PC-3 (cell line): ENCODE data around the gene SRGAP1.

Experiments
- EZH2 ChIP-seq: fragments of 300-600 bp; sonication (generic); IDR thresholded peaks from one replicate; pipeline ENCODE4 v1.6.1; 2017; ENCODE audit warnings: antibody characterized with exemption, mild to moderate bottlenecking, low read length; ENCODE audit not compliant: unreplicated experiment
- TF ChIP-seq, protein P1 (sequence below): fragments of 300-600 bp; sonication (generic); conservative IDR thresholded peaks from 2 replicates; pipeline ENCODE4 v1.5.1; 2017; ENCODE audit warnings: antibody characterized with exemption, low read depth, mild to moderate bottlenecking, low read length

DNA sequence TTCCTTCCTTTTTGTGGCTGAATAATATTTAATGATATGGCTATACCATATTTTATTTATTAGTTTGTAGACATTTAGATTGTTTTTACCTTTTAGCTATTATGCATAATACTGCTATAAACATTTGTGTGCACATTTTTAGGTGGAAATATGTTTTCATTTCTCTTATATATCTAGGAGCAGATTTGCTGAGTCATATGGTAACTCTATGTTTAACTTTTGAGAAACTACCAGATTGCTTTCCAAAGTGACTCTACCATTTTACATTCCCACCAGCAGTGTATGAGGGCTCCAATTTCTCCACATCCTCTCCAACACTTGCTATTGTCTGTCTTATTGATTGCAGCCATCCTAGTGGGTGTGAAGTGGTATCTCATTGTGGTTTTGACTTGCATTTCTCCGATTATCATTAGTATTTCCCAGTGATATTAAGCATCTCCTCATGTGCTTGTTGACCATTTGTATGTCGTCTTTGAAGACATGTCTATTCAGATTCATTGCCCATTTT, 217.4 kb downstream of the SRGAP1 start:
- TF ChIP-seq, protein P1, sequence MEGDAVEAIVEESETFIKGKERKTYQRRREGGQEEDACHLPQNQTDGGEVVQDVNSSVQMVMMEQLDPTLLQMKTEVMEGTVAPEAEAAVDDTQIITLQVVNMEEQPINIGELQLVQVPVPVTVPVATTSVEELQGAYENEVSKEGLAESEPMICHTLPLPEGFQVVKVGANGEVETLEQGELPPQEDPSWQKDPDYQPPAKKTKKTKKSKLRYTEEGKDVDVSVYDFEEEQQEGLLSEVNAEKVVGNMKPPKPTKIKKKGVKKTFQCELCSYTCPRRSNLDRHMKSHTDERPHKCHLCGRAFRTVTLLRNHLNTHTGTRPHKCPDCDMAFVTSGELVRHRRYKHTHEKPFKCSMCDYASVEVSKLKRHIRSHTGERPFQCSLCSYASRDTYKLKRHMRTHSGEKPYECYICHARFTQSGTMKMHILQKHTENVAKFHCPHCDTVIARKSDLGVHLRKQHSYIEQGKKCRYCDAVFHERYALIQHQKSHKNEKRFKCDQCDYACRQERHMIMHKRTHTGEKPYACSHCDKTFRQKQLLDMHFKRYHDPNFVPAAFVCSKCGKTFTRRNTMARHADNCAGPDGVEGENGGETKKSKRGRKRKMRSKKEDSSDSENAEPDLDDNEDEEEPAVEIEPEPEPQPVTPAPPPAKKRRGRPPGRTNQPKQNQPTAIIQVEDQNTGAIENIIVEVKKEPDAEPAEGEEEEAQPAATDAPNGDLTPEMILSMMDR: no peak
- no peak for TF ChIP-seq EZH2
